ENCODE measurements around the gene TP53I13. TPM values are rescaled to one million over a fixed set of nuclear protein-coding genes. Genes with fewer than 3 reads are reported as not detected.

The TP53I13 gene
- total and polyA plus RNA-seq, 2 of the 13 experiments (the other 11 are each of a cell fraction or from before 2014, with no cell fraction given), result 16.9 to 25.7 TPM

- TF ChIP-seq POGK (CRISPR knock-in tag; conservative IDR thresholded peaks at IDR 0.05) (peak; percentile 65; the same call in 1 of the 2 replicates), FOXP4 (CRISPR knock-in tag; IDR thresholded peaks at IDR 0.05) (peak; percentile 39; the same call in 1 of the 2 replicates), MYC (CRISPR knock-in tag; IDR thresholded peaks at IDR 0.05; ENCODE audit: borderline replicate concordance) (peak; percentile 53; the same call in 1 of the 2 replicates), RXRA (CRISPR knock-in tag; IDR thresholded peaks at IDR 0.05) (peak; percentile 84), ZNF792 (CRISPR knock-in tag; IDR thresholded peaks at IDR 0.05) (peak; percentile 69; the same call in 1 of the 2 replicates), GTF2F1 (IDR thresholded peaks at IDR 0.05; ENCODE audit: low read length) (no peak), ZBTB7A (CRISPR knock-in tag; IDR thresholded peaks at IDR 0.05) (no peak), STAT5B (CRISPR knock-in tag; IDR thresholded peaks at IDR 0.05) (no peak), ZBTB20 (CRISPR knock-in tag; IDR thresholded peaks at IDR 0.05; ENCODE audit: borderline replicate concordance, low read depth) (0 out of 2 replicates have a peak, but pooled peaks have one; percentile 51), NFIB (CRISPR knock-in tag; IDR thresholded peaks at IDR 0.05; ENCODE audit: borderline replicate concordance) (no peak)
- TF ChIP-seq, protein P1, sequence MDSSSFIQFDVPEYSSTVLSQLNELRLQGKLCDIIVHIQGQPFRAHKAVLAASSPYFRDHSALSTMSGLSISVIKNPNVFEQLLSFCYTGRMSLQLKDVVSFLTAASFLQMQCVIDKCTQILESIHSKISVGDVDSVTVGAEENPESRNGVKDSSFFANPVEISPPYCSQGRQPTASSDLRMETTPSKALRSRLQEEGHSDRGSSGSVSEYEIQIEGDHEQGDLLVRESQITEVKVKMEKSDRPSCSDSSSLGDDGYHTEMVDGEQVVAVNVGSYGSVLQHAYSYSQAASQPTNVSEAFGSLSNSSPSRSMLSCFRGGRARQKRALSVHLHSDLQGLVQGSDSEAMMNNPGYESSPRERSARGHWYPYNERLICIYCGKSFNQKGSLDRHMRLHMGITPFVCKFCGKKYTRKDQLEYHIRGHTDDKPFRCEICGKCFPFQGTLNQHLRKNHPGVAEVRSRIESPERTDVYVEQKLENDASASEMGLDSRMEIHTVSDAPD (CRISPR knock-in tag; IDR thresholded peaks at IDR 0.05), result peak; percentile 82
- TF ChIP-seq, protein P2, sequence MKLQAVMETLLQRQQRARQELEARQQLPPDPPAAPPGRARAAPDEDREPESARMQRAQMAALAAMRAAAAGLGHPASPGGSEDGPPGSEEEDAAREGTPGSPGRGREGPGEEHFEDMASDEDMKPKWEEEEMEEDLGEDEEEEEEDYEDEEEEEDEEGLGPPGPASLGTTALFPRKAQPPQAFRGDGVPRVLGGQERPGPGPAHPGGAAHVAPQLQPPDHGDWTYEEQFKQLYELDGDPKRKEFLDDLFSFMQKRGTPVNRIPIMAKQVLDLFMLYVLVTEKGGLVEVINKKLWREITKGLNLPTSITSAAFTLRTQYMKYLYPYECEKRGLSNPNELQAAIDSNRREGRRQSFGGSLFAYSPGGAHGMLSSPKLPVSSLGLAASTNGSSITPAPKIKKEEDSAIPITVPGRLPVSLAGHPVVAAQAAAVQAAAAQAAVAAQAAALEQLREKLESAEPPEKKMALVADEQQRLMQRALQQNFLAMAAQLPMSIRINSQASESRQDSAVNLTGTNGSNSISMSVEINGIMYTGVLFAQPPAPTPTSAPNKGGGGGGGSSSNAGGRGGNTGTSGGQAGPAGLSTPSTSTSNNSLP (IDR thresholded peaks at IDR 0.05; ENCODE audit: low read depth, low read length), result no peak
- TF ChIP-seq, protein P3, sequence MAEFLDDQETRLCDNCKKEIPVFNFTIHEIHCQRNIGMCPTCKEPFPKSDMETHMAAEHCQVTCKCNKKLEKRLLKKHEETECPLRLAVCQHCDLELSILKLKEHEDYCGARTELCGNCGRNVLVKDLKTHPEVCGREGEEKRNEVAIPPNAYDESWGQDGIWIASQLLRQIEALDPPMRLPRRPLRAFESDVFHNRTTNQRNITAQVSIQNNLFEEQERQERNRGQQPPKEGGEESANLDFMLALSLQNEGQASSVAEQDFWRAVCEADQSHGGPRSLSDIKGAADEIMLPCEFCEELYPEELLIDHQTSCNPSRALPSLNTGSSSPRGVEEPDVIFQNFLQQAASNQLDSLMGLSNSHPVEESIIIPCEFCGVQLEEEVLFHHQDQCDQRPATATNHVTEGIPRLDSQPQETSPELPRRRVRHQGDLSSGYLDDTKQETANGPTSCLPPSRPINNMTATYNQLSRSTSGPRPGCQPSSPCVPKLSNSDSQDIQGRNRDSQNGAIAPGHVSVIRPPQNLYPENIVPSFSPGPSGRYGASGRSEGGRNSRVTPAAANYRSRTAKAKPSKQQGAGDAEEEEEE (CRISPR knock-in tag; IDR thresholded peaks at IDR 0.05; ENCODE audit: borderline replicate concordance), result peak; percentile 65; the same call in 1 of the 2 replicates
- TF ChIP-seq, protein P4, sequence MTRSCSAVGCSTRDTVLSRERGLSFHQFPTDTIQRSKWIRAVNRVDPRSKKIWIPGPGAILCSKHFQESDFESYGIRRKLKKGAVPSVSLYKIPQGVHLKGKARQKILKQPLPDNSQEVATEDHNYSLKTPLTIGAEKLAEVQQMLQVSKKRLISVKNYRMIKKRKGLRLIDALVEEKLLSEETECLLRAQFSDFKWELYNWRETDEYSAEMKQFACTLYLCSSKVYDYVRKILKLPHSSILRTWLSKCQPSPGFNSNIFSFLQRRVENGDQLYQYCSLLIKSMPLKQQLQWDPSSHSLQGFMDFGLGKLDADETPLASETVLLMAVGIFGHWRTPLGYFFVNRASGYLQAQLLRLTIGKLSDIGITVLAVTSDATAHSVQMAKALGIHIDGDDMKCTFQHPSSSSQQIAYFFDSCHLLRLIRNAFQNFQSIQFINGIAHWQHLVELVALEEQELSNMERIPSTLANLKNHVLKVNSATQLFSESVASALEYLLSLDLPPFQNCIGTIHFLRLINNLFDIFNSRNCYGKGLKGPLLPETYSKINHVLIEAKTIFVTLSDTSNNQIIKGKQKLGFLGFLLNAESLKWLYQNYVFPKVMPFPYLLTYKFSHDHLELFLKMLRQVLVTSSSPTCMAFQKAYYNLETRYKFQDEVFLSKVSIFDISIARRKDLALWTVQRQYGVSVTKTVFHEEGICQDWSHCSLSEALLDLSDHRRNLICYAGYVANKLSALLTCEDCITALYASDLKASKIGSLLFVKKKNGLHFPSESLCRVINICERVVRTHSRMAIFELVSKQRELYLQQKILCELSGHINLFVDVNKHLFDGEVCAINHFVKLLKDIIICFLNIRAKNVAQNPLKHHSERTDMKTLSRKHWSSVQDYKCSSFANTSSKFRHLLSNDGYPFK (CRISPR knock-in tag; IDR thresholded peaks at IDR 0.05; ENCODE audit: borderline replicate concordance), result no peak
These were observed 6.4 kb downstream of the TP53I13 start (continued) for GRCh38 chr17:29574732-29575510.

Data from HepG2 (cell line).